COLO668 (cell line): ENCODE measurements around the gene KCND3.
"Not testable (repeated sequence)": the region's sequence is repeated elsewhere in the genome, so short reads cannot be mapped to it uniquely, and the experiment has no call there.

Experiments used
- DNase-seq: peaks from one replicate; lab custom pipeline; 2025; ENCODE audit not compliant: unreplicated experiment; lab: John Stamatoyannopoulos, UW

Gene KCND3

GRCh38 chr1:111749628-111750027, 239.8 kb downstream of the KCND3 start:
- DNase-seq, result no peak

- DNase-seq, result no peak
These were observed 241.5 kb downstream of the KCND3 start for GRCh38 chr1:111747947-111748346.

- DNase-seq, result peak; percentile 63
These were observed 242.2 kb downstream of the KCND3 start for GRCh38 chr1:111747282-111747734.

- no peak for DNase-seq
These were observed 242.9 kb downstream of the KCND3 start for GRCh38 chr1:111746614-111746999.

GRCh38 chr1:111745675-111746613, 243.5 kb downstream of the KCND3 start:
- DNase-seq, result peak; percentile 44

- DNase-seq, result no peak
These were observed 245.8 kb downstream of the KCND3 start for GRCh38 chr1:111743679-111744101.

GRCh38 chr1:111742938-111743549, 246.4 kb downstream of the KCND3 start:
- DNase-seq, result no peak

GRCh38 chr1:111742292-111742691, 247.2 kb downstream of the KCND3 start:
- not testable (repeated sequence) for DNase-seq

- peak; percentile 75 for DNase-seq
These were observed 249.3 kb downstream of the KCND3 start for GRCh38 chr1:111739925-111740765.

- DNase-seq, result peak; percentile 97
These were observed 250.1 kb downstream of the KCND3 start, which contains the start of gene INKA2 for GRCh38 chr1:111739194-111739924. Gene INKA2 (minus strand): TSS chr1:111739395. CDS start chr1:111739242, 153 bp downstream.

- DNase-seq, result peak; percentile 90
These were observed 250.9 kb downstream of the KCND3 start for GRCh38 chr1:111738436-111739193.

- DNase-seq, result no peak
These were observed 251.4 kb downstream of the KCND3 start for GRCh38 chr1:111738133-111738435.

GRCh38 chr1:111737216-111738132, 252.0 kb downstream of the KCND3 start:
- no peak for DNase-seq

GRCh38 chr1:111736548-111737215, 252.8 kb downstream of the KCND3 start:
- DNase-seq, result no peak

GRCh38 chr1:111735858-111736544, 253.5 kb downstream of the KCND3 start:
- peak; percentile 30 for DNase-seq

- DNase-seq, result no peak
These were observed 254.1 kb downstream of the KCND3 start for GRCh38 chr1:111735321-111735720.

- no peak for DNase-seq
These were observed 254.6 kb downstream of the KCND3 start for GRCh38 chr1:111734856-111735255.

- no peak for DNase-seq
These were observed 255.0 kb downstream of the KCND3 start for GRCh38 chr1:111734426-111734825.
